Glutamatergic neuron (in vitro differentiated cells): ENCODE data around the gene JARID2. TPM values are rescaled to one million over a fixed set of nuclear protein-coding genes. Genes with fewer than 3 reads are reported as not detected.
"Not testable (repeated sequence)": the region's sequence is repeated elsewhere in the genome, so short reads cannot be mapped to it uniquely, and the experiment has no call there.

Experiments
- DNase-seq: peaks from one replicate; pipeline ENCODE4 v3.0.0; 2022
- H3K27ac Mint-ChIP-seq: one replicate; pipeline ENCODE4 v1.8.0; 2020; ENCODE audit warnings: mild to moderate bottlenecking, mixed read lengths, inconsistent platforms; ENCODE audit not compliant: unreplicated experiment
- H3K27me3 Mint-ChIP-seq: one replicate; pipeline ENCODE4 v1.8.0; 2020; ENCODE audit warnings: mild to moderate bottlenecking, moderate library complexity, mixed read lengths, inconsistent platforms; ENCODE audit not compliant: unreplicated experiment
- H3K36me3 Mint-ChIP-seq: one replicate; pipeline ENCODE4 v1.8.0; 2020; ENCODE audit warnings: mild to moderate bottlenecking, mixed read lengths, inconsistent platforms; ENCODE audit not compliant: unreplicated experiment
- H3K4me1 Mint-ChIP-seq: one replicate; pipeline ENCODE4 v1.8.0; 2020; ENCODE audit warnings: mild to moderate bottlenecking, low read depth, mixed read lengths, inconsistent platforms; ENCODE audit not compliant: unreplicated experiment
- H3K4me3 Mint-ChIP-seq: one replicate; pipeline ENCODE4 v1.8.0; 2020; ENCODE audit warnings: mild to moderate bottlenecking, mixed read lengths, inconsistent platforms; ENCODE audit not compliant: unreplicated experiment
- H3K9me3 Mint-ChIP-seq: one replicate; pipeline ENCODE4 v1.8.0; 2020; ENCODE audit warnings: mild to moderate bottlenecking, moderate library complexity, mixed read lengths, inconsistent platforms; ENCODE audit not compliant: unreplicated experiment
- CTCF ChIP-seq: fragments of 200-600 bp; sonication (generic); IDR thresholded peaks from one replicate; pipeline ENCODE4 v1.5.0; 2021; ENCODE audit not compliant: partially characterized antibody, unreplicated experiment
- total RNA-seq: library from RNA; stranded (reverse); fragmentation: NEBNext Ultra II Directional; extraction: Animal tissue kit (Norgen Biotek cat#: 25700); gene quantifications from one replicate; pipeline ENCODE4 v1.2.1, GENCODE V29; 2021; ENCODE audit not compliant: unreplicated experiment

The JARID2 gene
- total RNA-seq, 1 donor from 2014 or later, result 83.8 TPM

GRCh38 chr6:15296249-15296648, 50.4 kb downstream of the JARID2 start:
- Mint-ChIP-seq H3K9me3 (peaks cover 6% of the 10 kb centered on the region), H3K4me1 (peaks cover 41% of the 10 kb centered on the region), H3K36me3 (no peaks in the 10 kb centered on the region), H3K27ac (no peak overlapping the region), H3K27me3 (peaks cover 3% of the 10 kb centered on the region), H3K4me3 (no peak overlapping the region)
- TF ChIP-seq CTCF, result no peak
- no peak for DNase-seq

- Mint-ChIP-seq H3K27me3 (peaks cover 3% of the 10 kb centered on the region), H3K4me1 (peaks cover 36% of the 10 kb centered on the region), H3K4me3 (no peak overlapping the region), H3K9me3 (peaks cover 3% of the 10 kb centered on the region), H3K27ac (peak overlapping the region; percentile 39), H3K36me3 (no peaks in the 10 kb centered on the region)
- no peak for DNase-seq
- TF ChIP-seq CTCF, result no peak
Observed at GRCh38 chr6:15296735-15297134, 50.9 kb downstream of the JARID2 start.

- not testable (repeated sequence) for H3K4me3 Mint-ChIP-seq, DNase-seq, H3K27ac Mint-ChIP-seq, H3K9me3 Mint-ChIP-seq, H3K27me3 Mint-ChIP-seq, H3K36me3 Mint-ChIP-seq
- H3K4me1 Mint-ChIP-seq, result peaks cover 36% of the 10 kb centered on the region
Observed at GRCh38 chr6:15297167-15297566, 51.3 kb downstream of the JARID2 start.

- H3K27ac Mint-ChIP-seq, result no peak overlapping the region
- no peak overlapping the region for H3K4me3 Mint-ChIP-seq
- no peak for DNase-seq
- H3K27me3 Mint-ChIP-seq, result peaks cover 5% of the 10 kb centered on the region
- H3K36me3 Mint-ChIP-seq, result no peaks in the 10 kb centered on the region
- peaks cover 36% of the 10 kb centered on the region for H3K4me1 Mint-ChIP-seq
- H3K9me3 Mint-ChIP-seq, result peaks cover 3% of the 10 kb centered on the region
- no peak for TF ChIP-seq CTCF
Observed at GRCh38 chr6:15297895-15298590, 52.2 kb downstream of the JARID2 start.

- Mint-ChIP-seq H3K9me3 (peaks cover 5% of the 10 kb centered on the region), H3K27ac (no peak overlapping the region), H3K4me1 (peaks cover 34% of the 10 kb centered on the region), H3K4me3 (no peak overlapping the region), H3K36me3 (no peaks in the 10 kb centered on the region), H3K27me3 (peaks cover 4% of the 10 kb centered on the region)
- no peak for DNase-seq
- TF ChIP-seq CTCF, result no peak
Observed at GRCh38 chr6:15299430-15300131, 53.7 kb downstream of the JARID2 start.
